Chondrocyte (in vitro differentiated cells): ENCODE measurements around the gene SND1. TPM values are rescaled to one million over a fixed set of nuclear protein-coding genes. Genes with fewer than 3 reads are reported as not detected.

Source experiments
- DNase-seq: peaks from one replicate; pipeline ENCODE4 v3.0.0; 2021; ENCODE audit warnings: mixed read lengths, low spot score
- H3K27ac Mint-ChIP-seq: one replicate; pipeline ENCODE4 v1.8.0; 2021; ENCODE audit warnings: mild to moderate bottlenecking, moderate library complexity, mixed read lengths; ENCODE audit not compliant: unreplicated experiment
- H3K27me3 Mint-ChIP-seq: 2 replicates; pipeline ENCODE4 v1.8.0; 2021; ENCODE audit warnings: low read depth, mixed read lengths
- H3K36me3 Mint-ChIP-seq: 2 replicates; pipeline ENCODE4 v1.8.0; 2021; ENCODE audit warnings: low read depth, mixed read lengths
- H3K4me1 Mint-ChIP-seq: 2 replicates; pipeline ENCODE4 v1.8.0; 2021; ENCODE audit warnings: low read depth, mild to moderate bottlenecking, mixed read lengths
- H3K4me3 Mint-ChIP-seq: one replicate; pipeline ENCODE4 v1.8.0; 2021; ENCODE audit warnings: mild to moderate bottlenecking, moderate library complexity, mixed read lengths; ENCODE audit not compliant: unreplicated experiment
- H3K9me3 Mint-ChIP-seq: 2 replicates; pipeline ENCODE4 v1.8.0; 2021; ENCODE audit warnings: low read depth, mixed read lengths
- CTCF ChIP-seq: fragments of 200-600 bp; sonication (generic); IDR thresholded peaks from 2 replicates; pipeline ENCODE4 v1.5.0; 2021; ENCODE audit warnings: antibody characterized with exemption, mild to moderate bottlenecking, moderate library complexity
- total RNA-seq: library from RNA; stranded (reverse); gene quantifications from 3 replicates; pipeline ENCODE4 v1.2.1, GENCODE V29; 2021

The SND1 gene
- total RNA-seq, 1 donor from 2014 or later, result 229 TPM

- TF ChIP-seq CTCF, result no peak
- no peaks in the 10 kb centered on the region for H3K27me3 Mint-ChIP-seq
Observed at GRCh38 chr7:127887631-127888030, 235.6 kb downstream of the SND1 start.

GRCh38 chr7:127888411-127888810, 236.4 kb downstream of the SND1 start:
- Mint-ChIP-seq H3K4me1 (peaks cover 56% of the 10 kb centered on the region), H3K9me3 (no peaks in the 10 kb centered on the region), H3K27me3 (no peaks in the 10 kb centered on the region), H3K36me3 (peaks cover 10% of the 10 kb centered on the region), H3K27ac (no peak overlapping the region), H3K4me3 (no peak overlapping the region)
- DNase-seq, result no peak
- no peak for TF ChIP-seq CTCF

More at GRCh38 chr7:127887631-127888030, 235.6 kb downstream of the SND1 start:
- Mint-ChIP-seq H3K4me1 (peaks cover 56% of the 10 kb centered on the region), H3K36me3 (peaks cover 10% of the 10 kb centered on the region), H3K4me3 (no peak overlapping the region), H3K9me3 (no peaks in the 10 kb centered on the region), H3K27ac (no peak overlapping the region)
- DNase-seq, result no peak

- TF ChIP-seq CTCF, result no peak
- Mint-ChIP-seq H3K4me1 (peaks cover 56% of the 10 kb centered on the region), H3K27me3 (no peaks in the 10 kb centered on the region), H3K36me3 (peaks cover 10% of the 10 kb centered on the region), H3K27ac (no peak overlapping the region), H3K9me3 (no peaks in the 10 kb centered on the region), H3K4me3 (no peak overlapping the region)
- DNase-seq, result no peak
Observed at GRCh38 chr7:127888825-127889224, 236.8 kb downstream of the SND1 start.

GRCh38 chr7:127889677-127890076, 237.7 kb downstream of the SND1 start:
- TF ChIP-seq CTCF, result no peak
- H3K36me3 Mint-ChIP-seq, result peaks cover 10% of the 10 kb centered on the region
- no peak overlapping the region for H3K4me3 Mint-ChIP-seq
- no peaks in the 10 kb centered on the region for H3K9me3 Mint-ChIP-seq
- no peaks in the 10 kb centered on the region for H3K27me3 Mint-ChIP-seq
- peaks cover 53% of the 10 kb centered on the region for H3K4me1 Mint-ChIP-seq
- no peak overlapping the region for H3K27ac Mint-ChIP-seq
- no peak for DNase-seq

GRCh38 chr7:127890726-127891125, 238.7 kb downstream of the SND1 start:
- no peak for DNase-seq
- Mint-ChIP-seq H3K27me3 (no peaks in the 10 kb centered on the region), H3K27ac (no peak overlapping the region), H3K9me3 (no peaks in the 10 kb centered on the region), H3K4me3 (no peak overlapping the region), H3K4me1 (peaks cover 43% of the 10 kb centered on the region), H3K36me3 (peaks cover 10% of the 10 kb centered on the region)
- TF ChIP-seq CTCF, result no peak
